WTC11 (cell line): ENCODE measurements around the gene KAT8.

Source experiments
- TEAD1 ChIP-seq: sonication (generic); formaldehyde crosslinking; IDR thresholded peaks from 2 replicates; pipeline ENCODE4 v1.8.0; 2022; ENCODE audit warnings: mild to moderate bottlenecking, missing genetic modification reagents
- ZNF138 ChIP-seq: sonication (generic); formaldehyde crosslinking; conservative IDR thresholded peaks from 2 replicates; pipeline ENCODE4 v1.8.1; 2022; ENCODE audit warnings: mild to moderate bottlenecking, moderate library complexity, missing genetic modification reagents
- TF ChIP-seq, protein P1 (sequence below): fragments of 200-600 bp; IDR thresholded peaks from 2 replicates; pipeline ENCODE4 v1.8.0; 2022; ENCODE audit warnings: antibody characterized with exemption

DNA sequence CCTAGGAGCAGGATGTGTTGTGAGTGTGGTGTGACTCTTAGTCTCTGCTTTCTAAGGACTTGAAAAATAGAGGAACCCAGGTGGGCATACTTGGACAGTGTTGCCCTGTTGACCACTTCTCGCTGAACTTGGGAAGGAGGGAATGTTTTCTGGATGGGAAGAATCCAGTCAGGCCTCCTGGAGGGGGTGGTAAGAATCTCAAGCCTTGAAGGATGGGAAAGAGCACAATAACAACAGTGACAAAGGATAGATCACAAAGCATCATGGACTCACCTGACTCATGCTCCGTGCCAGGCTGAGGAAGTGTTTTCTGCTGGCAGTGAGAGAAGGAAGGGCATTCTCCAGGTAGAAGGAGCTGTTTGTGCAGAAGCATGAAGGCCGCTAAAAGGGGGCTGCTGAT, 8.4 kb downstream of the KAT8 start:
- TF ChIP-seq TEAD1 (CRISPR knock-in tag) (no peak), ZNF138 (no peak)
- TF ChIP-seq, protein P1, sequence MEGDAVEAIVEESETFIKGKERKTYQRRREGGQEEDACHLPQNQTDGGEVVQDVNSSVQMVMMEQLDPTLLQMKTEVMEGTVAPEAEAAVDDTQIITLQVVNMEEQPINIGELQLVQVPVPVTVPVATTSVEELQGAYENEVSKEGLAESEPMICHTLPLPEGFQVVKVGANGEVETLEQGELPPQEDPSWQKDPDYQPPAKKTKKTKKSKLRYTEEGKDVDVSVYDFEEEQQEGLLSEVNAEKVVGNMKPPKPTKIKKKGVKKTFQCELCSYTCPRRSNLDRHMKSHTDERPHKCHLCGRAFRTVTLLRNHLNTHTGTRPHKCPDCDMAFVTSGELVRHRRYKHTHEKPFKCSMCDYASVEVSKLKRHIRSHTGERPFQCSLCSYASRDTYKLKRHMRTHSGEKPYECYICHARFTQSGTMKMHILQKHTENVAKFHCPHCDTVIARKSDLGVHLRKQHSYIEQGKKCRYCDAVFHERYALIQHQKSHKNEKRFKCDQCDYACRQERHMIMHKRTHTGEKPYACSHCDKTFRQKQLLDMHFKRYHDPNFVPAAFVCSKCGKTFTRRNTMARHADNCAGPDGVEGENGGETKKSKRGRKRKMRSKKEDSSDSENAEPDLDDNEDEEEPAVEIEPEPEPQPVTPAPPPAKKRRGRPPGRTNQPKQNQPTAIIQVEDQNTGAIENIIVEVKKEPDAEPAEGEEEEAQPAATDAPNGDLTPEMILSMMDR: no peak
